ENCODE measurements around the gene STH.

The STH gene

GRCh38 chr17:45986056-45986455 lies 13.0 kb upstream of the STH start:
- no peak for TF ChIP-seq ZNF274 (IDR thresholded peaks at IDR 0.05; ENCODE audit: low read depth, low read length)
- no peak overlapping the region for H3K4me3 ChIP-seq (ENCODE audit: low read length)

DNA sequence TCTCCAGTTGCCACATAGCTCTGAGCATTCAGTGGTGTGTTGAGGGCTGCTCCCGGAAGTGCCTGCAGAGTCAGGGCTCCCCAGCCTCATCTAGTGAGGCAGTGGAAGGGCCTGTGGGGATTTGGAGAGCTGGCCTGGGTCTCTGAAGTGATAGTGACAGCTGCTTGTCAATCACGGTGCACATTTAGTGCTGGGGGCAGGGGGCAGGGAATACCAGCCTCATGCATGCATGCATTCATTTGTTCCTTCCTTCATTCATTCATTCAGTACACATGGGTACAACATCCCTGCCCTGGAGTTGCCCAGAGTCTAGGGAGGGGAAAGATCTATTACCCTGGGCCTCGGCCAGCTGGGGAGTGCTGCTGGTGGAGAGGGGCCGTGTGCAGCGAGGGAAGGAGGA lies 11.3 kb upstream of the STH start:
- H3K4me3 ChIP-seq (ENCODE audit: low read length), result no peak overlapping the region
- TF ChIP-seq ZNF274 (IDR thresholded peaks at IDR 0.05; ENCODE audit: low read depth, low read length), result no peak

GRCh38 chr17:45989759-45990158 lies 9.3 kb upstream of the STH start:
- no peak for TF ChIP-seq ZNF274 (IDR thresholded peaks at IDR 0.05; ENCODE audit: low read depth, low read length)
- H3K4me3 ChIP-seq (ENCODE audit: low read length), result no peak overlapping the region

DNA sequence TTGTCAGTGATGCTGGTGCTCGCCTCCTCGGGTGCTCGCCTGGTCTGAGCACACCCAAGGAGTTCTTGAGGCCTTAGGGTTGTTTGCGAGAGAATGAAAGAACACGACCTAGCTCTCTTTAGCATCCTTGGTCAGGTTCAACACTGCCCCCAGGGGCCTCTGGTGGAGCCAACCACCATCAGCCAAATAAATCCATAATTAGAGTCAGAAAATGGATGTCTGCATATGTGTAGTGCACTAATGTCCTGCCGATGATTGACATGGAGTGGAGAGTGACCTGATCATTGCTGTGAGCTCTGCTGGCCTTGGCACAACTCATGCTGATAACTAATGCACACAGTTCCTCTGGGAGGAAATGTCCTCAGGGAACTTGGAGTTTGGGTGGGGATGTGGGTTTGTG lies 8.2 kb upstream of the STH start:
- TF ChIP-seq ZNF274 (IDR thresholded peaks at IDR 0.05; ENCODE audit: low read depth, low read length), result no peak
- H3K4me3 ChIP-seq (ENCODE audit: low read length), result no peak overlapping the region

DNA sequence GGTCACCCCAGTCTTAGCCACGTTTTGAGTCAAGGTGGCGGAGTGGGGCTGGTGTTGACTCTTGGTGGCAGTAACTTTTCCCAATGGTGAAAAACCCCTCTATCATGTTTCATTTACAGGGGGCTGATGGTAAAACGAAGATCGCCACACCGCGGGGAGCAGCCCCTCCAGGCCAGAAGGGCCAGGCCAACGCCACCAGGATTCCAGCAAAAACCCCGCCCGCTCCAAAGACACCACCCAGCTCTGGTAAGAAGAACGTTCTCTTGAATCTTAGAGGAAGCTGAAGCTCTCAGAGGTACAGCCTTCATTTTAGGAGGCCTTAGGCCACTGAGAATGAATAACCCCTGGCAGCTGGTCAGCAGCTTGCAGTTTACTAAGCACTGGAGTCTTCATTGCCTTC lies 7.7 kb upstream of the STH start:
- no peak for TF ChIP-seq ZNF274 (IDR thresholded peaks at IDR 0.05; ENCODE audit: low read depth, low read length)
- no peak overlapping the region for H3K4me3 ChIP-seq (ENCODE audit: low read length)

DNA sequence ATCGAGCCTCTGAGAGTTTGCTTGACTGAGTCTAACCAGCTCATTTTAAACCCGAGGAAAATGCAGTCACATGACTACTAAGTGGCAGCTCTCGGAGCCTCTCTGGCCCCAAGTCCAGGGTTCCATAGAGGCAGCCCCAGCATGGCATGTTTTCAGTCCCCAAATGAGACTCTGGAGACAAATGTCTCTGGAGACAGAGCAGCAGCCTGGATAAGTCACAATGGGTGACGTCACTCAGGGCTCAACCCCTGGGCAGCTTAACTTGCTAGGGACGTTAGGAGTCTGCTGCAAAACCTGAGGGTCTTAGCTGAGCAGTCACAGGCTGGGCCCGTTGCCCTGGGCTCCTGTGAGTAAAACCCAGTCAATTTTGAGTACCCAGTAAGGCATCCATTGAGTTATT lies 6.9 kb upstream of the STH start:
- H3K4me3 ChIP-seq (ENCODE audit: low read length), result no peak overlapping the region
- TF ChIP-seq ZNF274 (IDR thresholded peaks at IDR 0.05; ENCODE audit: low read depth, low read length), result no peak

- no peak overlapping the region for H3K4me3 ChIP-seq (ENCODE audit: low read length)
- TF ChIP-seq ZNF274 (IDR thresholded peaks at IDR 0.05; ENCODE audit: low read depth, low read length), result no peak
Observed at GRCh38 chr17:45992904-45993303, 6.1 kb upstream of the STH start.

DNA sequence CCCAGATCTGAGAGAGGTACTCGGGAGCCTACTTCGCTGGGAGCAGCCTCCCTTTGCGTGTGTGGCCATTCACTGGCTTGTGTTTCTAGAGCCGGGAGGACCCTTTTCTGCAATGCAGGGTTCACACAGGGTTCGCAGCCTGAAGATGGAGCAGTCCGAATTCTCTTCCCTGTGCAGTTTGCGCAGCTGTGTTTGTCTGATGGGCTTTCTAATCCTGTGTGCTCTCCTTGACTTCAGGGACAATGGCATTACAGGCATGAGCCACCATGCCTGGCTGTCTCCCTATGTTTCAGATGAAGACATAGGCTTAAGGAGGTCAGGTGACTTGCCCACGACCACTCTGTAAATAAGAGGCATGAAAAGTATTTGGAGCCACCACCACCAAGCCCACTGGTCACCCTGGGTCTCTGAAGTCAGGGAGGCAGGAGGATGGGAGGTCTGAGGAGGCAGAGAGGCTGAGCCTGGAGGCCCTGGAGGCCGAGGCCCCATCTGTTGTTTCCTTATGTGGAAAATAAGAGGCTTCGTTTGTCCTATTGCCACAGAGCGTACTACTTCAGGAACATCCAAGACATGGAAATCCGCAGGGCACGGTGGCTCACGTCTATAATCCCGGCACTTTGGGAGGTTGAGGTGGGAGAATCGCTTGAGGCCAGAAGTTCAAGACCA lies 5.0 kb upstream of the STH start:
- H3K4me3 ChIP-seq (ENCODE audit: low read length), result no peak overlapping the region
- no peak for TF ChIP-seq ZNF274 (IDR thresholded peaks at IDR 0.05; ENCODE audit: low read depth, low read length)

DNA sequence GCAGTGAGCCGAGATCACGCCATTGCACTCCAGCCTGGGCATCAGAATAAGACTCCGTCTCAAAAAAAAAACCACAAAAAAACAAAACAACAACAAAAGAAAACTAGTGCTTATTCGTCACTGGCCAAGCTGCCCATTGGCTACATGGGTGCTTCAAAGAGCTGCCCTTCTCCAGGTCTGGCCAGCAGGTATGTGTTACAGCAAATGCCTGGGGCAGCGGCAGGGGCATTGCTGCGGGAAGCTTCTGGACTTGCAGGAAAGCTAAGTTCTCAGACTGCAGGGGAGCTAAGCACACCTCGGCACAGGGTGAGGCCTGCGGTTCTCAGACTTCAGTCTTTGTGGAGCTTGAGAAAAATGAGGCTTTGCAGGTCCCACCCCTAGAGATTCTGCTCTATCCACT lies 4.1 kb upstream of the STH start:
- no peak overlapping the region for H3K4me3 ChIP-seq (ENCODE audit: low read length)
- no peak for TF ChIP-seq ZNF274 (IDR thresholded peaks at IDR 0.05; ENCODE audit: low read depth, low read length)

- H3K4me3 ChIP-seq (ENCODE audit: low read length), result no peak overlapping the region
Observed at GRCh38 chr17:45995627-45996270, 3.3 kb upstream of the STH start.

DNA sequence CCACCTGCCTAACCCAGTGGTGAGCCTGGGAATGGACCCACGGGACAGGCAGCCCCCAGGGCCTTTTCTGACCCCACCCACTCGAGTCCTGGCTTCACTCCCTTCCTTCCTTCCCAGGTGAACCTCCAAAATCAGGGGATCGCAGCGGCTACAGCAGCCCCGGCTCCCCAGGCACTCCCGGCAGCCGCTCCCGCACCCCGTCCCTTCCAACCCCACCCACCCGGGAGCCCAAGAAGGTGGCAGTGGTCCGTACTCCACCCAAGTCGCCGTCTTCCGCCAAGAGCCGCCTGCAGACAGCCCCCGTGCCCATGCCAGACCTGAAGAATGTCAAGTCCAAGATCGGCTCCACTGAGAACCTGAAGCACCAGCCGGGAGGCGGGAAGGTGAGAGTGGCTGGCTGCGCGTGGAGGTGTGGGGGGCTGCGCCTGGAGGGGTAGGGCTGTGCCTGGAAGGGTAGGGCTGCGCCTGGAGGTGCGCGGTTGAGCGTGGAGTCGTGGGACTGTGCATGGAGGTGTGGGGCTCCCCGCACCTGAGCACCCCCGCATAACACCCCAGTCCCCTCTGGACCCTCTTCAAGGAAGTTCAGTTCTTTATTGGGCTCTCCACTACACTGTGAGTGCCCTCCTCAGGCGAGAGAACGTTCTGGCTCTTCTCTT lies 2.6 kb upstream of the STH start:
- H3K4me3 ChIP-seq (ENCODE audit: low read length), result no peak overlapping the region
- TF ChIP-seq ZNF274 (IDR thresholded peaks at IDR 0.05; ENCODE audit: low read depth, low read length), result no peak

More at GRCh38 chr17:45995627-45996270, 3.3 kb upstream of the STH start:
- no peak for TF ChIP-seq ZNF274 (IDR thresholded peaks at IDR 0.05; ENCODE audit: low read depth, low read length)

DNA sequence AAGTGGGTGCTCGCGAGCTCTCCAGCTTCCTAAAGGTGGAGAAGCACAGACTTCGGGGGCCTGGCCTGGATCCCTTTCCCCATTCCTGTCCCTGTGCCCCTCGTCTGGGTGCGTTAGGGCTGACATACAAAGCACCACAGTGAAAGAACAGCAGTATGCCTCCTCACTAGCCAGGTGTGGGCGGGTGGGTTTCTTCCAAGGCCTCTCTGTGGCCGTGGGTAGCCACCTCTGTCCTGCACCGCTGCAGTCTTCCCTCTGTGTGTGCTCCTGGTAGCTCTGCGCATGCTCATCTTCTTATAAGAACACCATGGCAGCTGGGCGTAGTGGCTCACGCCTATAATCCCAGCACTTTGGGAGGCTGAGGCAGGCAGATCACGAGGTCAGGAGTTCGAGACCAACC lies 1.9 kb upstream of the STH start:
- TF ChIP-seq ZNF274 (IDR thresholded peaks at IDR 0.05; ENCODE audit: low read depth, low read length), result no peak
- no peak overlapping the region for H3K4me3 ChIP-seq (ENCODE audit: low read length)

DNA sequence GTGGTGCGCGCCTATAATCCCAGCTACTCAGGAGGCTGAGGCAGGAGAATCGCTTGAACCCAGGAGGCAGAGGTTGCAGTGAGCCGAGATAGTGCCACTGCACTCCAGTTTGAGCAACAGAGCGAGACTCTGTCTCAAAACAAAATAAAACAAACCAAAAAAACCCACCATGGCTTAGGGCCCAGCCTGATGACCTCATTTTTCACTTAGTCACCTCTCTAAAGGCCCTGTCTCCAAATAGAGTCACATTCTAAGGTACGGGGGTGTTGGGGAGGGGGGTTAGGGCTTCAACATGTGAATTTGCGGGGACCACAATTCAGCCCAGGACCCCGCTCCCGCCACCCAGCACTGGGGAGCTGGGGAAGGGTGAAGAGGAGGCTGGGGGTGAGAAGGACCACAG lies 1.4 kb upstream of the STH start:
- no peak overlapping the region for H3K4me3 ChIP-seq (ENCODE audit: low read length)
- TF ChIP-seq ZNF274 (IDR thresholded peaks at IDR 0.05; ENCODE audit: low read depth, low read length), result no peak

DNA sequence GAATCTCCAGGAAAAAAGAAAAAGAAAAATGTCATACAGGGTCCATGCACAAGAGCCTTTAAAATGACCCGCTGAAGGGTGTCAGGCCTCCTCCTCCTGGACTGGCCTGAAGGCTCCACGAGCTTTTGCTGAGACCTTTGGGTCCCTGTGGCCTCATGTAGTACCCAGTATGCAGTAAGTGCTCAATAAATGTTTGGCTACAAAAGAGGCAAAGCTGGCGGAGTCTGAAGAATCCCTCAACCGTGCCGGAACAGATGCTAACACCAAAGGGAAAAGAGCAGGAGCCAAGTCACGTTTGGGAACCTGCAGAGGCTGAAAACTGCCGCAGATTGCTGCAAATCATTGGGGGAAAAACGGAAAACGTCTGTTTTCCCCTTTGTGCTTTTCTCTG lies 845 bp downstream of the STH start:
- TF ChIP-seq ZNF274 (IDR thresholded peaks at IDR 0.05; ENCODE audit: low read depth, low read length), result no peak

DNA sequence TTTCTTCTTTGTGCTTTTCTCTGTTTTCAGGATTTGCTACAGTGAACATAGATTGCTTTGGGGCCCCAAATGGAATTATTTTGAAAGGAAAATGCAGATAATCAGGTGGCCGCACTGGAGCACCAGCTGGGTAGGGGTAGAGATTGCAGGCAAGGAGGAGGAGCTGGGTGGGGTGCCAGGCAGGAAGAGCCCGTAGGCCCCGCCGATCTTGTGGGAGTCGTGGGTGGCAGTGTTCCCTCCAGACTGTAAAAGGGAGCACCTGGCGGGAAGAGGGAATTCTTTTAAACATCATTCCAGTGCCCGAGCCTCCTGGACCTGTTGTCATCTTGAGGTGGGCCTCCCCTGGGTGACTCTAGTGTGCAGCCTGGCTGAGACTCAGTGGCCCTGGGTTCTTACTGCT lies 1.2 kb downstream of the STH start:
- H3K4me3 ChIP-seq (ENCODE audit: low read length), result no peak overlapping the region

More for the DNA sequence above, 845 bp downstream of the STH start:
- H3K4me3 ChIP-seq (ENCODE audit: low read length), result no peak overlapping the region

More for the DNA sequence above, 1.2 kb downstream of the STH start:
- no peak for TF ChIP-seq ZNF274 (IDR thresholded peaks at IDR 0.05; ENCODE audit: low read depth, low read length)
